Fibroblast of pulmonary artery (primary cell): ENCODE data around the gene BLOC1S6.
A peak's percentile ranks its signal among the peaks of the same experiment; 100 is the strongest.

Experiments
- DNase-seq: peaks from one replicate; pipeline ENCODE4 v3.0.0-alpha.2; 2010; ENCODE audit warnings: low read depth
- H3K4me3 ChIP-seq: replicated peaks from 2 replicates; pipeline ENCODE4 v1.5.1; 2011; ENCODE audit warnings: low read depth, mild to moderate bottlenecking, control low read depth, low read length, moderate library complexity
- TF ChIP-seq, protein P1 (sequence below): IDR thresholded peaks from 2 replicates; pipeline ENCODE4 v1.5.1; 2011; ENCODE audit warnings: mild to moderate bottlenecking, control low read depth, low read length, inconsistent platforms; ENCODE audit errors: missing control alignments

The BLOC1S6 gene

DNA sequence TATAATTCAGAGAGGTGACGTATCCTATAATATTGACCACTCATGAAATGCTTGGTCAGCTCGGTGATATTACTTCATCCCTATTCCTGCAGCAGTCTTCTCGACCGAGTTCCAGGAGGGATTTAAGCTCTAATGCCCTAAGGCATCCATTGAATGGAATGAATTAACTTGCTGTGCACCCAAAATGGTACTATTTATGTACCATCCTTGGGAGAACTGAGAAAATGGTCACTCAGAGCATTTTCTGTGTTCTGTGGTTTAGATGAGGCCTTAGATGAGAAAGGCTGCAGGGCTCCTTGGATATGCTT, 638 bp downstream of the BLOC1S6 start:
- H3K4me3 ChIP-seq = peak overlapping the region; percentile 71
- TF ChIP-seq, protein P1, sequence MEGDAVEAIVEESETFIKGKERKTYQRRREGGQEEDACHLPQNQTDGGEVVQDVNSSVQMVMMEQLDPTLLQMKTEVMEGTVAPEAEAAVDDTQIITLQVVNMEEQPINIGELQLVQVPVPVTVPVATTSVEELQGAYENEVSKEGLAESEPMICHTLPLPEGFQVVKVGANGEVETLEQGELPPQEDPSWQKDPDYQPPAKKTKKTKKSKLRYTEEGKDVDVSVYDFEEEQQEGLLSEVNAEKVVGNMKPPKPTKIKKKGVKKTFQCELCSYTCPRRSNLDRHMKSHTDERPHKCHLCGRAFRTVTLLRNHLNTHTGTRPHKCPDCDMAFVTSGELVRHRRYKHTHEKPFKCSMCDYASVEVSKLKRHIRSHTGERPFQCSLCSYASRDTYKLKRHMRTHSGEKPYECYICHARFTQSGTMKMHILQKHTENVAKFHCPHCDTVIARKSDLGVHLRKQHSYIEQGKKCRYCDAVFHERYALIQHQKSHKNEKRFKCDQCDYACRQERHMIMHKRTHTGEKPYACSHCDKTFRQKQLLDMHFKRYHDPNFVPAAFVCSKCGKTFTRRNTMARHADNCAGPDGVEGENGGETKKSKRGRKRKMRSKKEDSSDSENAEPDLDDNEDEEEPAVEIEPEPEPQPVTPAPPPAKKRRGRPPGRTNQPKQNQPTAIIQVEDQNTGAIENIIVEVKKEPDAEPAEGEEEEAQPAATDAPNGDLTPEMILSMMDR = no peak
- no peak for DNase-seq

DNA sequence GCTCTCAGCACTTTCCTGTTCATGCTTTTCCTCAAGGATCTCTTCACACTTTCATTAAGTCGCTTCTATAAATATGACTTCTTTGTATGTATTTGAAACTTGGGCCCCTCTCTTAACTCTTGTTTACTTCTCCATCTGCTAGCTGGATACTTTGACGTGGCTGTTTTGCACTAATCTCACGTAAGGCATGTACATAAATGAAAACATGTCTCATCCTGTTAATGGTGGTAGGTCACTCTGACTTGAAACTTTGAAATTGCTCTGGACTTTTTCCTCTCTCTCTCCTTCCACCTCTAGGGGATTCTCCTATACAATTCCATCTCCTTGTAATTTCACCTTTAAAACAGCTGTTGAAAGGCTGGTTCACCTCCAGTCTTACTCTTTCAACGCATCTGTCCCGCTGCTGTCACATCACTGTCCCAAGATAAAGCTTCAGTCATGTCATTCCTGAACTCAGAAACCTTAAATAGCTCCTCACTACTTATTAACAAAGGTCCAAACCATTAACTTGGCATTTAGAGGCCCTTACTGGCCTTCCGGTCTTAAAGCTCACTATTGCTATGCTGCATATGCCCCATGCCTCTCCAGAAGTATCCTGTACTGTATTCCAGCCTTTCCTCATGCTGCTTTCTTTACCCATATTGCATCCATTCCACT, 1.2 kb downstream of the BLOC1S6 start:
- peak; percentile 23 for DNase-seq
- peak overlapping the region; percentile 71 for H3K4me3 ChIP-seq

DNA sequence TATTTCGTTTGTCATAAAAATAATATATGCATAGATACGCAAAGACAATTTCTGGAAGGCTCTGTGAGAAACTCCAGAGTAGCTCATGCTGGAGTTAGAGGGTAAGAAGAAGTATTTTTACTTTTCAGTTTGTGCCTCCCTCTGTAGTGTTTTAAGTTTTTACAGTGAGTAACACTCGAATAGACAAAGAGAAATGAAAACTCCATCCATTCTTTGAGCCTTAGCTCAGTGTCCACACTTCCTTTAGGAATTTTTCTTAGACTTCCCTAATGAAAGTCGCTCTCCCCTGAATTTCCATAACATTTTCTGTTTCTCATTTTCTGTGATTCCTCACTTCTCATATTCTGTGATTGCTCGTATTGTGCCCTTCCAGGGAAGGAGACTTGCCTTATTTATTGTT, 2.1 kb downstream of the BLOC1S6 start:
- TF ChIP-seq, protein P1 = no peak
- DNase-seq = no peak
- H3K4me3 ChIP-seq = peak overlapping the region; percentile 71

More for the DNA sequence above, 1.2 kb downstream of the BLOC1S6 start:
- TF ChIP-seq, protein P1 = no peak

DNA sequence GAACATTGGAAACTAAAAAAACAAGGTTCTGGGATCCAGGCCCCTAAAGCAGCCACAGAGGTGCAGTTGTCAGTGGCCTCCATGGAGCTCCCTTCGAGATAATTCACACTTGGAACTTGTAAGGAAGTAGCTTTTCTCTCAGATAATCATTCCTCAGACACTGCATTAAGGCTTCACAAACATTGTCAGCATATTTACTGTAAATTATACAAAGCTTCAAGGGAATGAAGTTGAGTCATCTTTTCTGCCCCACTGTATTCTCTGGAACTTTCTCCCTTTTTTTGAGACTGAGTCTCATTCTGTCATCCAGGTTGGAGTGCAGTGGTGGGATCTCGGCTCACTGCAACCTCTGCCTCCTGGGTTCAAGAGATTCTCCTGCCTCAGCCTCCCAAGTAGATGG, 7.1 kb downstream of the BLOC1S6 start:
- TF ChIP-seq, protein P1 = no peak
- H3K4me3 ChIP-seq = no peak overlapping the region
- DNase-seq = no peak

DNA sequence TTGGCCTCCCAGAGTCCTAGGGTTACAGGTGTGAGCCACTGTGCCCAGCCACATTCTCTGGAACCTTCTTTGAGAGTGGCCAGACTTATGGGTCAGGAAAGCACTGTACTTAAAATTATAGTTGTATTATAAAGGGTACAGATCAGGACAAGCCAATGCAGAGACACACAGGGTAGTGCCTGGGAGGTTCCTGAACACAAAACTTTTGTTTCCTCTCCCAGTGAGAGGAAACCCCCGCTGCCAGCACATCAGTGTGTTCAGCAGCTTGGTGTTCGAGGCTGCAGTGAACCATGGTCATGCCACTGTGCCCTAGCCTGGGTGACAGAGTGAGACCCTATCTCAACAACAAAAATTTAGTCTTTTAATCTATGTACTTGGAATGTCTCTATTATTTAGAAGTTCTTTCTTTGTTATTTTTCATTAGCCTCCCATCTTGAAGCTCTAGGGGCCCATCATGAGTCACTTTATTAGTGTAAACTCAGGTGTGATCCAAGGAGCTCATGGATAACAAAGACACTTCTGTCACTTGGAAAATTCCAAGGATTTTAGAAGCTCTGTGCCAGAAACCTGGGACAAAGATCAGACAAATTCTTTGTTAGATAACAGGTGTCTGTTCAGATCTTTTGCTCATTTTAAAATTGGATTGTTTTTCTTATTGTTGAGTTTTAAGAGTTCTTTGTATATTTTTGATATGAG, 7.8 kb downstream of the BLOC1S6 start:
- H3K4me3 ChIP-seq = no peak overlapping the region
- TF ChIP-seq, protein P1 = no peak
- DNase-seq = no peak

DNA sequence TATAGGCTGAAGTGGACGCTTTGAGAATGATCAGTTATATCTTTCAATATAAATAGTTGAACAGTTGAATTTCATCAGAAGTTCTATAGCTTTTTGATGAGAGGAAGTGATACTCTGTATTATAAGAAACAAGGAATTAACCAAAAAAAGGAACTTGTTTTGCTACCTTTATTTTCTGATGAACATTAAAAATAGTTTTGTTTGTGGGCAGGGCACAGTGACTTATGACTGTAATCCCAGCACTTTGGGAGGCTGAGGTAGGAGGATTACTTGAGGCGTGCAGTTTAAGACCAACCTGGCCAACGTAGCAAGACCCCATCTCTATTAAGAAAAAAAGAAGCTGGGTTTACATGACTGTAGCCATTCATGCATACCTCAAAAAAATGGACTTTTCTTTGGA, 16.7 kb downstream of the BLOC1S6 start:
- H3K4me3 ChIP-seq = no peak overlapping the region
- TF ChIP-seq, protein P1 = no peak
- no peak for DNase-seq

DNA sequence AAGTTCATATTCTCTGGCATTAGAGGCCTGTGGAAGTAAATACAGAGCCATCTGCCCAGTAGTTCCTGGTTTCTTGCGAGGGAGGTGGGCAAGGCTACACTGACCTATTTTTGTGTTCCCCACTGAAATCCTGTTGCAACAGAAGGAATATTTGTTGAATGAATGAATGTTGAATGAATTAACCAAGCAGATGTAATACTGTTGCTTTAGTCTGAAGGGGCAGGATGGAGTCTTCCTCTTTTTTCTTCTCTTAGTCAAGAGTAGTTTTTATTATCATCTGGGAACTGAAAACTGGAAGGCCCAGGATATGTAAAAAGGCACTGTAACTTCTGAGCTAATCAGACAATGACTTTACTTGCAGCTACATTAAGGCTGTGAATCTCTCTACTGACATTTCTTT, 17.1 kb downstream of the BLOC1S6 start:
- DNase-seq = no peak
- H3K4me3 ChIP-seq = no peak overlapping the region
- TF ChIP-seq, protein P1 = no peak
